Osteoblast (primary cell): ENCODE measurements around the gene MMP24. TPM values are rescaled to one million over a fixed set of nuclear protein-coding genes. Genes with fewer than 3 reads are reported as not detected.
A peak's percentile ranks its signal among the peaks of the same experiment; 100 is the strongest.

Experiments used
- DNase-seq: peaks from one replicate; pipeline ENCODE4 v3.0.0; 2011; ENCODE audit warnings: low spot score, mixed read lengths; ENCODE audit not compliant: insufficient read length; ENCODE audit errors: missing footprints
- H2AFZ ChIP-seq: 2 replicates; pipeline ENCODE4 v1.6.0; 2011; ENCODE audit warnings: mild to moderate bottlenecking, low read length
- H3K27ac ChIP-seq: 2 replicates; pipeline ENCODE4 v1.5.1; 2011; ENCODE audit warnings: mild to moderate bottlenecking, low read depth, low read length, moderate library complexity
- H3K27me3 ChIP-seq: 2 replicates; pipeline ENCODE4 v1.6.0; 2012; ENCODE audit warnings: mild to moderate bottlenecking, control low read depth, inconsistent platforms, low read length, moderate library complexity; ENCODE audit not compliant: insufficient read depth
- H3K36me3 ChIP-seq: 2 replicates; pipeline ENCODE4 v1.5.1; 2011; ENCODE audit warnings: mild to moderate bottlenecking, low read length, control low read depth, moderate library complexity; ENCODE audit not compliant: insufficient read depth
- H3K4me1 ChIP-seq: 2 replicates; pipeline ENCODE4 v1.5.1; 2011; ENCODE audit warnings: mild to moderate bottlenecking, low read length, control low read depth, moderate library complexity; ENCODE audit not compliant: insufficient read depth
- H3K4me2 ChIP-seq: 2 replicates; pipeline ENCODE4 v1.6.0; 2011; ENCODE audit warnings: mild to moderate bottlenecking, low read length; ENCODE audit not compliant: insufficient read depth
- H3K4me3 ChIP-seq: fragments of 200-600 bp; sonication (generic); 3 replicates; pipeline ENCODE4 v1.5.1; 2012; ENCODE audit warnings: mild to moderate bottlenecking, low read length, inconsistent platforms; ENCODE audit not compliant: insufficient read depth
- H3K79me2 ChIP-seq: 2 replicates; pipeline ENCODE4 v1.6.0; 2012; ENCODE audit warnings: mild to moderate bottlenecking, low read length, control low read depth, inconsistent platforms; ENCODE audit not compliant: insufficient read depth
- H3K9me3 ChIP-seq: 2 replicates; pipeline ENCODE4 v1.5.1; 2011; ENCODE audit warnings: low read depth, low read length, control low read depth
- H4K20me1 ChIP-seq: 2 replicates; pipeline ENCODE4 v1.6.0; 2012; ENCODE audit warnings: mild to moderate bottlenecking, low read length, control low read depth; ENCODE audit not compliant: insufficient read depth
- total RNA-seq: library from RNA; depleted of rRNA; stranded (reverse); fragments of >200 nt; gene quantifications from 2 replicates; pipeline ENCODE4 v1.2.3, GENCODE V29; 2012
- TF ChIP-seq, protein P1 (sequence below): IDR thresholded peaks from 2 replicates; pipeline ENCODE4 v1.5.1; 2011; ENCODE audit warnings: mild to moderate bottlenecking, low read depth, low read length, moderate library complexity; ENCODE audit errors: extremely low read depth

MMP24 gene
- total RNA-seq, 1 donor: 1.1 TPM

DNA sequence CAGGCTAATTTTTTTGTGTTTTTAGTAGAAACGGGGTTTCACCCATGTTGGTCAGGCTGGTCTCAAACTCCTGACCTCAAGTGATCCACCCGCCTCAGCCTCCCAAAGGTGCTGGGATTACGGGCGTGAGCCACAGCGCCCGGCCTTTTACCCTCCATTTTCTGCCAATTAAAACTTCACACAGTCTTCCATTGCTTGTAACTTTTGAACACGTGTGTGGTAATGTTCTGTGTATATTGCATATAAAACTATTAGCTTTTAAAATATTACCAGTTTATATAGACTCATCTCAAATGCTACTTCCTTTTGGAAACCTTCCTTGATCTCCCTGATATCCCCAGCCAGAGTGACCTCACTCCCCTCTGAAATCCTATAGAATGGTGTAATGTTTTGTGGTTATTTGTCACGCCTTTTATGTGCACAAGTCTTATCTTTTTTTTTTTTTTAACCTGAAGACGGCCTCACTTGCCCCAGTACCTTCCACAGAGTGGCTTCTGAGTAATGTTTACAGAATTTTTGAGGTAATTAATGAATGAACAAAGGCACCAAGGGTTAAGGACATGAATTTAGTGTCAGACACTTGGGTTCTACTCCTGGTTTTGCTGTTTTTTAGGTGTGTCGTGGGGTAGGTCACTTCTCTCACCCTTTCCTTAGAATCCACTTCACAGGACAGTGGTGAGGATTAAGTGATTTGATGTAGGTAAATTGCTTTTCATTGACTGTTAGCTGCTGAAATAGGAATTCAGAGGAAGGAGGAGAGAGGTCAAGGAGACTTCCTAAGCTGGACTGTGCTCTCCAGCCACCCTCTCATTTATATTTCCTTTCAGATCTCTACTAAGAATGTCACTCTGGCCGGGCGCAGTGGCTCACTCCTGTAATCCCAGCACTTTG is 11.2 kb upstream of the MMP24 start:
- Histone ChIP-seq H3K4me3 (no peak overlapping the region), H2AFZ (no peak overlapping the region), H3K36me3 (no peaks in the 10 kb centered on the region), H4K20me1 (no peaks in the 10 kb centered on the region), H3K79me2 (no peaks in the 10 kb centered on the region), H3K4me1 (peaks cover 3% of the 10 kb centered on the region), H3K27ac (no peak overlapping the region), H3K27me3 (no peaks in the 10 kb centered on the region), H3K4me2 (peak overlapping the region; percentile 9), H3K9me3 (no peaks in the 10 kb centered on the region)
- DNase-seq: peak; percentile 38
- TF ChIP-seq, protein P1, sequence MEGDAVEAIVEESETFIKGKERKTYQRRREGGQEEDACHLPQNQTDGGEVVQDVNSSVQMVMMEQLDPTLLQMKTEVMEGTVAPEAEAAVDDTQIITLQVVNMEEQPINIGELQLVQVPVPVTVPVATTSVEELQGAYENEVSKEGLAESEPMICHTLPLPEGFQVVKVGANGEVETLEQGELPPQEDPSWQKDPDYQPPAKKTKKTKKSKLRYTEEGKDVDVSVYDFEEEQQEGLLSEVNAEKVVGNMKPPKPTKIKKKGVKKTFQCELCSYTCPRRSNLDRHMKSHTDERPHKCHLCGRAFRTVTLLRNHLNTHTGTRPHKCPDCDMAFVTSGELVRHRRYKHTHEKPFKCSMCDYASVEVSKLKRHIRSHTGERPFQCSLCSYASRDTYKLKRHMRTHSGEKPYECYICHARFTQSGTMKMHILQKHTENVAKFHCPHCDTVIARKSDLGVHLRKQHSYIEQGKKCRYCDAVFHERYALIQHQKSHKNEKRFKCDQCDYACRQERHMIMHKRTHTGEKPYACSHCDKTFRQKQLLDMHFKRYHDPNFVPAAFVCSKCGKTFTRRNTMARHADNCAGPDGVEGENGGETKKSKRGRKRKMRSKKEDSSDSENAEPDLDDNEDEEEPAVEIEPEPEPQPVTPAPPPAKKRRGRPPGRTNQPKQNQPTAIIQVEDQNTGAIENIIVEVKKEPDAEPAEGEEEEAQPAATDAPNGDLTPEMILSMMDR: no peak

DNA sequence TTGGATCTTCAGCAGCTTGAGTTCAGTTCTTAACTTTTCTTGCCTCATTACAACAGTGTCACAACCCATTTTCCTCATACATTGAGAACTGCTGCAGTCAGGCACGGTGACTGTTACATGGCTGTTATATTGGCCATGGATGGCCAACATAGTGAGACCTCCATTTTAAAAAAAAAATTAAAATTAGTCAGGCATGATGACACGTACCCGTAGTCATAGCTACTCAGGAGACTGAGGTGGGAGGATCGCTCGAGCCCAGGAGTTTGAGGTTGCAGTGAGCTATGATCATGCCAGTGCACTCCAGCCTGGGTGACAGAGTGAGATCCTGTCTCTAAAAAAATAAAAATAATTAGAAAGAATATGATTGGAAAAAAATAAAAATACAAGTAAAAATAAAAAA is 9.9 kb upstream of the MMP24 start:
- Histone ChIP-seq H4K20me1 (no peaks in the 10 kb centered on the region), H2AFZ (no peak overlapping the region), H3K4me1 (peaks cover 3% of the 10 kb centered on the region), H3K36me3 (no peaks in the 10 kb centered on the region), H3K9me3 (no peaks in the 10 kb centered on the region), H3K4me3 (no peak overlapping the region), H3K4me2 (no peak overlapping the region), H3K79me2 (no peaks in the 10 kb centered on the region), H3K27me3 (no peaks in the 10 kb centered on the region), H3K27ac (no peak overlapping the region)
- TF ChIP-seq, protein P1: no peak
- no peak for DNase-seq

DNA sequence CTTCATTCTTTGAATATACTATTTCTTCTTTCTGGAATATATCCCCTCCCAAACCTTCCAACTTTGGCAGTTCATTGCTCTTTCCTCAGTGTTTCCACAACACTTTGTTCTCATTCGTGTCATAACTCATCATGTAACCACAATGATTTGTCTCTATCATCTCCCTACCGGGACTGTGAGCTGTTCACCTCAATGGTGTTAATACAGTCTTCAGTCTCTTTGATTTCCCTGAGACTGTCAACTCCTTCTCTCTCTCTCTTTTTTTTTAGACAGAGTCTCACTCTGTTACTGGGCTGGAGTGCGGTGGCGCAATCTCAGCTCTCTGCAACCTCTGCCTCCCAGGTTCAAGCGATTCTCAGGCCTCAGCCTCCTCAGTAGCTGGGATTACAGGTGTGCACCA is 2.5 kb upstream of the MMP24 start:
- TF ChIP-seq, protein P1: no peak
- peaks cover 20% of the 10 kb centered on the region for H3K27me3 ChIP-seq
- H2AFZ ChIP-seq: no peak overlapping the region
- no peak overlapping the region for H3K4me2 ChIP-seq
- H3K4me1 ChIP-seq: peaks cover 2% of the 10 kb centered on the region
- no peak for DNase-seq
- peaks cover 13% of the 10 kb centered on the region for H4K20me1 ChIP-seq
- H3K9me3 ChIP-seq: no peaks in the 10 kb centered on the region
- no peak overlapping the region for H3K4me3 ChIP-seq
- no peak overlapping the region for H3K27ac ChIP-seq
- no peaks in the 10 kb centered on the region for H3K79me2 ChIP-seq
- H3K36me3 ChIP-seq: no peaks in the 10 kb centered on the region

DNA sequence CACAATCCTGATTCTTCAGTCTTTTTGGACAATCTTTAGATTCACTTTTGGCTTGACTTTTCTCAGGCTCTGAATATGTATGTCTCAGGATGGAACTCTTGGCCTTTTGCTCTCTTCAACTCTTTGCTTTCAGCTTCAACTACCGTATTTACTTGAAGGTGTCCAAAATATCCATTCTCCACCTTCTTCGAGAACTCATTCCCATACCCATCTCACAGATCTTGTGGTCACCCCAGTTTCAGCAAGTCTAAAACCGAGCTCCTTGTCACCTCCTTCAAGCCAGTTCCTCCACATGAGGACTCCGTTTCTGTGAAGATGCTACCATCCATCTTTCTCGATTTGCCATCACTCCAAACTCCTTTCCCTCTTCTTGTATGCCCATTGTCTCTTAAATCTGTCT is 2.0 kb upstream of the MMP24 start:
- no peak for DNase-seq
- no peaks in the 10 kb centered on the region for H3K36me3 ChIP-seq
- H3K4me2 ChIP-seq: no peak overlapping the region
- TF ChIP-seq, protein P1: no peak
- H3K79me2 ChIP-seq: no peaks in the 10 kb centered on the region
- peaks cover 20% of the 10 kb centered on the region for H3K27me3 ChIP-seq
- H2AFZ ChIP-seq: no peak overlapping the region
- peaks cover 13% of the 10 kb centered on the region for H4K20me1 ChIP-seq
- peaks cover 2% of the 10 kb centered on the region for H3K4me1 ChIP-seq
- H3K4me3 ChIP-seq: no peak overlapping the region
- H3K27ac ChIP-seq: no peak overlapping the region
- no peaks in the 10 kb centered on the region for H3K9me3 ChIP-seq
